ENCODE data around the gene AEN. TPM values are rescaled to one million over a fixed set of nuclear protein-coding genes. Genes with fewer than 3 reads are reported as not detected.

The AEN gene
- total RNA-seq, 6 experiments from 2014 or later, result 4.5 to 18.7 (median 7.3) TPM

DNA sequence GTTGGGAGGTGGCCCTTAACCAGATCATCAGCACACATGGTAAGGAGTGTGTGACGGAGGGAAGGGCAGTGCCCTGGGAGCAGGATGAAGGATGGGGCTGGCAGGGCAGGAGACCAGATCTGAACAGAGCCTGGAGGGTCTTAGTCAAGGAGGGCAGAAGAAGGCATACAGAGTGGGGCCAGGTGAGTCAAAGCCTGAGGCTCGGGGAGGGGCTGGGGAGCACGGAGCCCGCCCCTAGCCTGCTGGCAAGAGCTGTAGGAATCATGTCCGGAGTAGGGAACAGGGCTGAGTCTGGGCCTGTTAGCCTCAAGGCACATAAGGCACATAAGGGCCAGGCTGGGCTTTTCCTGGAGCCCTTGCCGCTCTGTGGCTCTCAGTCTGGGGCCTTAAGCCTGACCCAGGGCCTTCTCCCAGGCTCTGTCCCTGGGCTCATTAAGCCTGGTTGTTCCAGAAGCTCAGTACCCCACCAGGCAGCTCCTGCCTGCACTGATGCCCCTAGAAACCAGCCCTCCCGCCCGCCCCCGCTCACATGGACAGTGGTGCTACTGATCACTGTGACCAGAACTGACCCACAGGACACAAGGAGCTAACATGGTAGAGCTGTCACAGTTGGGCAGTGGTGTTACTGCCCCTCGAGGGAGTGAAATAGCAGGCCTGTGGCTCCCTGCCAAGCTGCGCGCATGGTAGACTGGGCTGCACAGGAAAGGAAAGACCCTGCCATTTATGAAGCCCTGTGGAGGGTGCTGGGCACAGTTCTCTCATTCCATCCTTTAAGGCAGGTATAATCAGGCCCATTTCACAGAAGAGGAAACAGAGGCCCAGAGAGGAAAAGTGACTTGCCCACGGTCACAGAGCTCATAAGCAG, 32.3 kb downstream of the AEN start:
- Histone ChIP-seq H3K27me3 (no peaks in the 10 kb centered on the region), H3K9me3 (no peaks in the 10 kb centered on the region), H3K36me3 (no peaks in the 10 kb centered on the region), H3K27ac (no peak overlapping the region), H3K4me1 (peaks cover 0 to 11% (median 6%) of the 10 kb centered on the region in 4 donors), H3K4me3 (no peak overlapping the region)
- no CpG with 5 or more reads among the region's 13 CpGs for WGBS (ENCODE audit: insufficient coverage, low coverage, low lambda C conversion rate, missing lambda C conversion rate)
- TF ChIP-seq, protein P1, sequence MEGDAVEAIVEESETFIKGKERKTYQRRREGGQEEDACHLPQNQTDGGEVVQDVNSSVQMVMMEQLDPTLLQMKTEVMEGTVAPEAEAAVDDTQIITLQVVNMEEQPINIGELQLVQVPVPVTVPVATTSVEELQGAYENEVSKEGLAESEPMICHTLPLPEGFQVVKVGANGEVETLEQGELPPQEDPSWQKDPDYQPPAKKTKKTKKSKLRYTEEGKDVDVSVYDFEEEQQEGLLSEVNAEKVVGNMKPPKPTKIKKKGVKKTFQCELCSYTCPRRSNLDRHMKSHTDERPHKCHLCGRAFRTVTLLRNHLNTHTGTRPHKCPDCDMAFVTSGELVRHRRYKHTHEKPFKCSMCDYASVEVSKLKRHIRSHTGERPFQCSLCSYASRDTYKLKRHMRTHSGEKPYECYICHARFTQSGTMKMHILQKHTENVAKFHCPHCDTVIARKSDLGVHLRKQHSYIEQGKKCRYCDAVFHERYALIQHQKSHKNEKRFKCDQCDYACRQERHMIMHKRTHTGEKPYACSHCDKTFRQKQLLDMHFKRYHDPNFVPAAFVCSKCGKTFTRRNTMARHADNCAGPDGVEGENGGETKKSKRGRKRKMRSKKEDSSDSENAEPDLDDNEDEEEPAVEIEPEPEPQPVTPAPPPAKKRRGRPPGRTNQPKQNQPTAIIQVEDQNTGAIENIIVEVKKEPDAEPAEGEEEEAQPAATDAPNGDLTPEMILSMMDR (IDR thresholded peaks at IDR 0.05), result no peak
- no peak for TF ChIP-seq POLR2A (IDR thresholded peaks at IDR 0.05)
- ATAC-seq, result no peak
- DNase-seq, result peak in 1 of 3 donors; percentile 40
- intact Hi-C loops (cut with DNase I), result no loop called here

DNA sequence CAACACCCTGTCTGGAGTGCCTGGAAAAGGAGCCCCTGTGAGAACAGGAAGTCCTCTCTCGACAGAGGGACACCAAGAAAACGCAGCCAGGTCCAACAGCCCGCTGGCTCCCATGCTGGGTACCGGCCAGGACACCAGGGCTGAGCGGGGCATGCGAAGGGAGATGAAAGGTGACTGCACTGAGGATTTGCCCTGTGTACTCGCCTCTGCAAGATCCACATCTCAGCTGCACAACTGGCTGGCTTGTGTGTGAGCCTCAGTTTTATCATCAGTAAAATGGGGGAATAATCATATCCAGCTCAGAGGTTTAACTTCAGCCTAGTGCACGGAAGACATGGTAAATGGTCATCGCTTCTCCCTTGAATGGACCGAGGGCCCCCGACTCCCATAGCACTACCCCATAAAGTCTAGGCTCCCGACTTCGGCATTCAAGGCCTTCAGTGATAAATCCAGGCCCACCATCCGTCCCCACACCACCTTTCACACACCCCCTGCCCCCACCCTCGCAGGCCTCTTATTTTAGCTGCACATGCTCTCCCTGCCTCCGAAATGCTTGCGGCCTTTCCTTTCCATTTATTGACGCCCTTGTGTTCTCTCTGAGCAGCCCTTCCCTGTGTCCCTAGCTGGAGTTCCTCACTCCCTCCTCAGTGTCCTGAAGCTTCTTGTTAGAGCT, 33.4 kb downstream of the AEN start:
- no peak overlapping the region for H3K27ac ChIP-seq
- peaks cover 0 to under 1% (median 0%) of the 10 kb centered on the region in 4 donors for H3K4me1 ChIP-seq
- H3K27me3 ChIP-seq, result no peaks in the 10 kb centered on the region
- WGBS (ENCODE audit: insufficient coverage, low coverage, low lambda C conversion rate, missing lambda C conversion rate), result 82% methylated on average over 5 of the region's 18 CpGs
- intact Hi-C loops (cut with DNase I), result no loop called here
- peak in 1 of 3 donors; percentile 31 for DNase-seq
- no peak for ATAC-seq
- no peak overlapping the region for H3K4me3 ChIP-seq
- TF ChIP-seq, protein P1 (IDR thresholded peaks at IDR 0.05), result no peak
- no peak for TF ChIP-seq POLR2A (IDR thresholded peaks at IDR 0.05)
- no peaks in the 10 kb centered on the region for H3K9me3 ChIP-seq
- H3K36me3 ChIP-seq, result no peaks in the 10 kb centered on the region

DNA sequence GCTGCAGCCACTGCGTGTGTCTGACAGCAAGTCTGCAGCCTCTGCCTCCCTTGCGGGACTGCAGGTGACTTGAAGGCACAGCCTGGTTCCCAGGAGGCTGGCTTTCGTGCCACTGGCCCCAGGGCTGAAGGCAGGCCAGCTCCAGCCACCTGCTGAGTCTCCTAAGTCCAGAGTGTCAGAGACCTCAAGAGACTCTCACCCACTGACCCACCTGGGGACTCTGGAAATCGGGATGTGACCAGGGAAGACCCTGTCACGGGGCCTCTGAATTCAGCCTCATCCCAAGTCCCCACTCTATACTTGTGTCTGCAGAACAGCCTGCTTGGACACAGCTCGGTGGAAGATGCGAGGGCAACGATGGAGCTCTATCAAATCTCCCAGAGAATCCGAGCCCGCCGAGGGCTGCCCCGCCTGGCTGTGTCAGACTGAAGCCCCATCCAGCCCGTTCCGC, 34.0 kb downstream of the AEN start:
- H3K27me3 ChIP-seq, result no peaks in the 10 kb centered on the region
- WGBS (ENCODE audit: insufficient coverage, low coverage, low lambda C conversion rate, missing lambda C conversion rate), result 86% methylated on average over 3 of the region's 14 CpGs
- no peaks in the 10 kb centered on the region for H3K36me3 ChIP-seq
- intact Hi-C loops (cut with DNase I), result no loop called here
- H3K27ac ChIP-seq, result no peak overlapping the region
- H3K4me3 ChIP-seq, result no peak overlapping the region
- ATAC-seq (no peak), DNase-seq (peak in 1 of 3 donors; percentile 36)
- no peak for TF ChIP-seq POLR2A (IDR thresholded peaks at IDR 0.05)
- TF ChIP-seq, protein P1 (IDR thresholded peaks at IDR 0.05), result no peak
- no peaks in the 10 kb centered on the region for H3K4me1 ChIP-seq
- H3K9me3 ChIP-seq, result no peaks in the 10 kb centered on the region

DNA sequence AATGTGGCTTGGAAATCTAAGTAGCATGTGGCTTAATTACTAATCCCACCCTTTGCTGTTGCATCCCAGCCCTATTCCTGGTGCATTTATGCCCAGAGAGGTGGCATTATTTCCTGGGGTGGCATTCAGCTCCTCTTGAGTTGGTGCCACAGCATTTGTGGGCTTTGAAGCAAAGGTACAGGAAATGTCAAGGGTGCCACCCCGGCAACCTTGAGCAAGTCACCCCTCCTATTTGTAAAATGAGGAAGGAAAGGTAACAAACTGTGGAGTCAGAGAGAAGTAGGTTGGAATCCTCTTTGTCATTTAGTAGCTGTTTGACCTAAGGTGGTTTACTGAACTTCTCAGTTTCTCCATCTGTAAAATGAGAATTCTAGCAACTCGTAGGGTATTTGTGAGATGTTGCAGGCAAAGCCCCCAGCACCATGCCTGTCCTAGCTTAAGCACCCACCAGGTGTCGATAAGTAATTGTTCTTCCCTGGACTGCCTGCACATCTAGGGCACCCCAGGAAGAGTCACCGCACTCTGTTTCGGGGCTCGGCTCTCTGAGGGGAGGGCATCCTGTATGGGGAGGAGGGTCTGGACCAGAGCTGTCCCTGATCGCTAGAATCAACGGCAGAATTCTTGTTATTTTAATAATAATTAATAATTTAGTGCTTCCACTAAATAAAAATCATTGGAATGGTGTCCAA, 34.8 kb downstream of the AEN start:
- TF ChIP-seq, protein P1 (IDR thresholded peaks at IDR 0.05), result no peak
- TF ChIP-seq POLR2A (IDR thresholded peaks at IDR 0.05), result no peak
- no peaks in the 10 kb centered on the region for H3K27me3 ChIP-seq
- ATAC-seq (no peak), DNase-seq (peak in 1 of 3 donors; percentile 36)
- H3K36me3 ChIP-seq, result no peaks in the 10 kb centered on the region
- no peak overlapping the region for H3K4me3 ChIP-seq
- no peaks in the 10 kb centered on the region for H3K4me1 ChIP-seq
- no peak overlapping the region for H3K27ac ChIP-seq
- no peaks in the 10 kb centered on the region for H3K9me3 ChIP-seq
- intact Hi-C loops (cut with DNase I), result no loop called here
- 69% methylated on average over 6 of the region's 8 CpGs for WGBS (ENCODE audit: insufficient coverage, low coverage, low lambda C conversion rate, missing lambda C conversion rate)

Measured in right lobe of liver (tissue), 6 donors.